MM.1S (cell line): Measurements from ENCODE around the gene SMURF1.

Experiments
- DNase-seq: peaks from one replicate; pipeline ENCODE4 v3.0.0-alpha.2; 2015
- H2AFZ ChIP-seq: fragments of 300-600 bp; sonication (generic); 2 replicates; pipeline ENCODE4 v1.6.0; 2016; ENCODE audit warnings: antibody characterized with exemption, low read length
- H3F3A ChIP-seq: fragments of 300-600 bp; sonication (generic); 2 replicates; pipeline ENCODE4 v1.6.1; 2016; ENCODE audit warnings: mild to moderate bottlenecking, antibody characterized with exemption, low read length, moderate library complexity, mixed read lengths; ENCODE audit not compliant: insufficient read depth
- H3K27ac ChIP-seq: fragments of 300-600 bp; sonication (generic); 2 replicates; pipeline ENCODE4 v1.5.1; 2016; ENCODE audit warnings: mild to moderate bottlenecking, low read length
- H3K27me3 ChIP-seq: fragments of 300-600 bp; sonication (generic); replicated peaks from 2 replicates; pipeline ENCODE4 v1.6.0; 2016; ENCODE audit warnings: low read length; ENCODE audit not compliant: insufficient read depth
- H3K36me3 ChIP-seq: fragments of 300-600 bp; sonication (generic); replicated peaks from 2 replicates; pipeline ENCODE4 v1.6.1; 2016; ENCODE audit warnings: mild to moderate bottlenecking, low read length, mixed read lengths; ENCODE audit not compliant: insufficient read depth
- H3K4me1 ChIP-seq: fragments of 300-600 bp; sonication (generic); 2 replicates; pipeline ENCODE4 v1.6.1; 2016; ENCODE audit warnings: low read length, mixed read lengths
- H3K4me2 ChIP-seq: fragments of 300-600 bp; sonication (generic); 2 replicates; pipeline ENCODE4 v1.6.0; 2016; ENCODE audit warnings: low read depth, low read length
- H3K4me3 ChIP-seq: fragments of 300-600 bp; sonication (generic); 2 replicates; pipeline ENCODE4 v1.5.1; 2016; ENCODE audit warnings: low read length, mixed read lengths
- H3K79me2 ChIP-seq: fragments of 300-600 bp; sonication (generic); 2 replicates; pipeline ENCODE4 v1.6.1; 2016; ENCODE audit warnings: mixed run types, low read length, mixed read lengths
- H3K9ac ChIP-seq: fragments of 300-600 bp; sonication (generic); 2 replicates; pipeline ENCODE4 v1.6.1; 2016; ENCODE audit warnings: low read length, mixed read lengths
- H3K9me2 ChIP-seq: fragments of 300-600 bp; sonication (generic); replicated peaks from 2 replicates; pipeline ENCODE4 v1.6.1; 2016; ENCODE audit warnings: mild to moderate bottlenecking, low read length, mixed read lengths; ENCODE audit not compliant: insufficient read depth
- H3K9me3 ChIP-seq: fragments of 300-600 bp; sonication (generic); replicated peaks from 2 replicates; pipeline ENCODE4 v1.6.1; 2016; ENCODE audit warnings: mild to moderate bottlenecking, low read length, mixed read lengths; ENCODE audit not compliant: insufficient read depth
- H4K20me1 ChIP-seq: fragments of 300-600 bp; sonication (generic); 2 replicates; pipeline ENCODE4 v1.6.1; 2016; ENCODE audit warnings: mild to moderate bottlenecking, low read length, moderate library complexity, mixed read lengths; ENCODE audit not compliant: insufficient read depth
- EZH2 ChIP-seq: fragments of 300-600 bp; sonication (generic); optimal IDR thresholded peaks from 2 replicates; pipeline ENCODE3; 2017; ENCODE audit warnings: low read depth, mild to moderate bottlenecking, antibody characterized with exemption, low read length, mixed read lengths
- EZH2phosphoT487 ChIP-seq: fragments of 300-600 bp; sonication (generic); IDR thresholded peaks from 2 replicates; pipeline ENCODE4 v1.6.1; 2018; ENCODE audit warnings: antibody characterized with exemption, low read length
- TF ChIP-seq, protein P1 (sequence below): fragments of 300-600 bp; sonication (generic); IDR thresholded peaks from 2 replicates; pipeline ENCODE4 v1.5.1; 2016; ENCODE audit warnings: antibody characterized with exemption, low read length, mixed read lengths

SMURF1 gene

DNA sequence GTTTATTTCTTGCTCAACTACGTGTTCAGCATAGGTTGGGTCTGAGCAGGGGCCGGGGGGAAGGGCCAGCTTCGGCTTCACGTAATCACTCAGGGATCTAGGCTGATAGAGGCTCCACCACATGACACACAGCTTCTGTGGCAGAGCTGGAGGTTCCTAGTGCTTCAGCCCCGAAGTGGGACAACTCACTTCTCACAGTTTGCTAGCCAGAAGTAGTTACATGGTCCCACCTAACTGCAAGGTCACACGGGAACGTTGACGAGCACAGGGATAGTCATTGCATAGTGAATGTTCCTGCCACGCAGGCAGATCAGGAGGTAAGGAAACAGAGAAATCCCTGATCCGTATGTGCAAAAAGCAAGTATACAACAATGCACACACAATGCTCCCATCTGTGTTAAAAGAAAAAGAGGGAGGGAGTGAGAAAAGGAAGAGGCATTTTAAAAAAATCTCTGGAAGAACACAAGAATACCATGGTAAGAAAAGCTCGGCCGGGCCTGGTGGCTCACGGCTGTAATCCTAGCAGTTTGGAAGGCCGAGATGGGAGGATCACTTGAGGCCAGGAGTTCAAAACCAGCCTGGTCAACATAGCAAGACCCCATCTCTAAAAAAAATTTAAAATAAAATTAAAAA, 16.9 kb downstream of the SMURF1 start:
- Histone ChIP-seq H2AFZ (no peak overlapping the region), H3K79me2 (peaks cover 85% of the 10 kb centered on the region), H3K4me1 (no peaks in the 10 kb centered on the region), H3K9me2 (no peaks in the 10 kb centered on the region), H4K20me1 (no peaks in the 10 kb centered on the region), H3K27ac (no peak overlapping the region), H3K4me3 (no peak overlapping the region), H3K27me3 (no peaks in the 10 kb centered on the region), H3K36me3 (no peaks in the 10 kb centered on the region), H3K9ac (no peak overlapping the region), H3F3A (no peaks in the 10 kb centered on the region), H3K4me2 (no peak overlapping the region), H3K9me3 (no peaks in the 10 kb centered on the region)
- no peak for DNase-seq
- TF ChIP-seq EZH2 (no peak), EZH2phosphoT487 (no peak)
- TF ChIP-seq, protein P1, sequence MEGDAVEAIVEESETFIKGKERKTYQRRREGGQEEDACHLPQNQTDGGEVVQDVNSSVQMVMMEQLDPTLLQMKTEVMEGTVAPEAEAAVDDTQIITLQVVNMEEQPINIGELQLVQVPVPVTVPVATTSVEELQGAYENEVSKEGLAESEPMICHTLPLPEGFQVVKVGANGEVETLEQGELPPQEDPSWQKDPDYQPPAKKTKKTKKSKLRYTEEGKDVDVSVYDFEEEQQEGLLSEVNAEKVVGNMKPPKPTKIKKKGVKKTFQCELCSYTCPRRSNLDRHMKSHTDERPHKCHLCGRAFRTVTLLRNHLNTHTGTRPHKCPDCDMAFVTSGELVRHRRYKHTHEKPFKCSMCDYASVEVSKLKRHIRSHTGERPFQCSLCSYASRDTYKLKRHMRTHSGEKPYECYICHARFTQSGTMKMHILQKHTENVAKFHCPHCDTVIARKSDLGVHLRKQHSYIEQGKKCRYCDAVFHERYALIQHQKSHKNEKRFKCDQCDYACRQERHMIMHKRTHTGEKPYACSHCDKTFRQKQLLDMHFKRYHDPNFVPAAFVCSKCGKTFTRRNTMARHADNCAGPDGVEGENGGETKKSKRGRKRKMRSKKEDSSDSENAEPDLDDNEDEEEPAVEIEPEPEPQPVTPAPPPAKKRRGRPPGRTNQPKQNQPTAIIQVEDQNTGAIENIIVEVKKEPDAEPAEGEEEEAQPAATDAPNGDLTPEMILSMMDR, result no peak

DNA sequence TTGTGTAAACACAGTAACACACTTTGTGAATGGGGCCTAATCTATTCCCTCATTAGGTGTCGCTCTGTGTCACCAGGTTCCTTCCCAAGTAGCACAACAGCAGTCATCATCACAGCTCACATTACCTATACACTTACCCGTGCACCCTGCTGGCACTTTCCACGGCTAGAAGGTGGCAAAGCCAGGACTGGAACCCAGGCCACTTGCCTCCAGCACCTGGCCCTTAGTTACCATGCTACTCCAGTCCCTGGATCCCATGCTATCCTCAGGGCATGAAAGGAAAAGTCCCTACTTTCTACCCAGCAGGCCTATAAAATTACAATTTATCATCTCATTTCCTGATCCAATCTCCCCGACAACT, 18.4 kb downstream of the SMURF1 start:
- no peaks in the 10 kb centered on the region for H3K9me3 ChIP-seq
- H2AFZ ChIP-seq, result no peak overlapping the region
- no peaks in the 10 kb centered on the region for H3F3A ChIP-seq
- H3K4me3 ChIP-seq, result no peak overlapping the region
- H3K36me3 ChIP-seq, result no peaks in the 10 kb centered on the region
- H3K27ac ChIP-seq, result no peak overlapping the region
- H3K4me1 ChIP-seq, result no peaks in the 10 kb centered on the region
- no peaks in the 10 kb centered on the region for H4K20me1 ChIP-seq
- peaks cover 76% of the 10 kb centered on the region for H3K79me2 ChIP-seq
- H3K4me2 ChIP-seq, result no peak overlapping the region
- no peaks in the 10 kb centered on the region for H3K9me2 ChIP-seq
- DNase-seq, result no peak
- H3K9ac ChIP-seq, result no peak overlapping the region
- no peaks in the 10 kb centered on the region for H3K27me3 ChIP-seq
- TF ChIP-seq EZH2phosphoT487 (no peak), EZH2 (no peak)
- TF ChIP-seq, protein P1, result no peak

DNA sequence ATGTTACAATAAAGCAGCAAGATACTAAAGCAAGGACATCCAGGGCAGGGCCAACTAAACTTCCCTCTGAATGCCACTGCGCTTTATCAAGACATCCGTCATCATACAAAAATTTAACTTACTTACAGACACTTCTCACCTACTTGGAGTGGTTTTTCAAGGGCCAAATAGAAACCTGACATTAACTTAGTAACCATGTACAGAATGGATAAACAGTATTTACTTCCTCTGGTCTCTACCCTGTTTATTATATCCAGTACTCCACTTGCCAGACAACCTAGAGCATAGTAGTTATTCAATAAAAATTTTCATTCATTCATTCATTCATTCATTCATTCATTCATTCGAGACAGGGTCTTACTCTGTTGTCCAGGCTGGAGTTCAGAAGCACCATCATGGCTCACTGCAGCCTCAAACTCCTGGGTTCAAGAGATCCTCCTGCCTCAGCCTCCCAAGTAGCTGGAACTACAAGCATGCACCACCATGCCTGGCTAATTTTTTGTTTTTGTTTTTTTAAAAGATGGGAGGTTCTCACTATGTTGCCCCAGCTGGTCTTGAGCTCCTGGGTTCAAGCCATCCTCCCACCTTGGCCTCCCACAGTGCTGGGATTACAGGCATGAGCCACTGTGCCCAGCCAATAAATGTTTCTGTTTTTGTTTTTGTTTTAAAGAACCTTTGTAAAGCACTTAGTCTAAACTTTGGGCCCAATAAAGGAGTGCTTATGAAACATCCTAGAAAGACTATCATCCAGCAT, 19.0 kb downstream of the SMURF1 start:
- no peak overlapping the region for H2AFZ ChIP-seq
- no peaks in the 10 kb centered on the region for H3F3A ChIP-seq
- DNase-seq, result no peak

More for the DNA sequence above, 19.0 kb downstream of the SMURF1 start:
- no peak for TF ChIP-seq EZH2
- no peak for TF ChIP-seq EZH2phosphoT487
- TF ChIP-seq, protein P1, result no peak
- Histone ChIP-seq H3K4me3 (no peak overlapping the region), H3K9me3 (no peaks in the 10 kb centered on the region), H4K20me1 (no peaks in the 10 kb centered on the region), H3K4me1 (no peaks in the 10 kb centered on the region), H3K9me2 (no peaks in the 10 kb centered on the region), H3K9ac (no peak overlapping the region), H3K79me2 (peaks cover 77% of the 10 kb centered on the region), H3K27ac (no peak overlapping the region), H3K27me3 (no peaks in the 10 kb centered on the region), H3K4me2 (no peak overlapping the region), H3K36me3 (no peaks in the 10 kb centered on the region)
